K562 (cell line): ENCODE measurements around the gene LRRC15. TPM values are rescaled to one million over a fixed set of nuclear protein-coding genes. Genes with fewer than 3 reads are reported as not detected.

ENCODE experiments used
- CAMTA2 ChIP-seq: fragments of 250-450 bp; sonication (Bioruptor Pico); conservative IDR thresholded peaks from 2 replicates; pipeline ENCODE4 v1.5.1; 2022
- CEBPZ ChIP-seq: fragments of 150-350 bp; IDR thresholded peaks from 2 replicates; pipeline ENCODE4 v1.6.1; 2014; ENCODE audit warnings: low read depth, mild to moderate bottlenecking, low read length, borderline replicate concordance
- DIDO1 ChIP-seq: fragments of 450-650 bp; IDR thresholded peaks from 2 replicates; pipeline ENCODE4 v1.6.1; 2016; ENCODE audit warnings: low read depth, missing biosample characterization, missing genetic modification characterization
- E2F3 ChIP-seq: fragments of 250-450 bp; sonication (Bioruptor Pico); IDR thresholded peaks from 2 replicates; pipeline ENCODE4 v1.4.0; 2020; ENCODE audit warnings: mild to moderate bottlenecking
- NCOA4 ChIP-seq: fragments of 450-650 bp; IDR thresholded peaks from 2 replicates; pipeline ENCODE4 v1.6.1; 2018; ENCODE audit warnings: mild to moderate bottlenecking; ENCODE audit not compliant: partially characterized antibody
- PATZ1 ChIP-seq: fragments of 250-450 bp; sonication (Bioruptor Pico); IDR thresholded peaks from 2 replicates; pipeline ENCODE4 v1.5.0; 2020; ENCODE audit warnings: mild to moderate bottlenecking, borderline replicate concordance
- PHB ChIP-seq: fragments of 250-450 bp; sonication (Bioruptor Pico); IDR thresholded peaks from 2 replicates; pipeline ENCODE4 v1.5.0; 2021
- SIN3A ChIP-seq, 2 experiments: fragments of 150-350 bp in 1 of 2; IDR thresholded peaks; 2 replicates each; pipeline ENCODE4 v1.6.1; 2011 to 2016; ENCODE audit warnings: borderline replicate concordance in 2 of 2, low read depth in 2 of 2, low read length in 2 of 2, mild to moderate bottlenecking in 2 of 2, moderate library complexity in 2 of 2; ENCODE audit not compliant: control insufficient read depth in 1 of 2
- SMAD2 ChIP-seq: fragments of 150-350 bp; IDR thresholded peaks from 2 replicates; pipeline ENCODE4 v1.6.1; 2014; ENCODE audit warnings: low read depth, mild to moderate bottlenecking, low read length
- SMC3 ChIP-seq: conservative IDR thresholded peaks from 2 replicates; pipeline ENCODE4 v1.6.1; 2011; ENCODE audit warnings: low read depth, low read length, improper control_type of control experiment; ENCODE audit not compliant: insufficient read depth
- ZBTB7A ChIP-seq: IDR thresholded peaks from 2 replicates; pipeline ENCODE4 v1.6.1; 2011; ENCODE audit warnings: low read depth, mild to moderate bottlenecking, low read length, moderate library complexity, borderline replicate concordance; ENCODE audit not compliant: control insufficient read depth
- ZC3H11A ChIP-seq: IDR thresholded peaks from 2 replicates; pipeline ENCODE4 v1.6.1; 2012; ENCODE audit warnings: low read depth, low read length, improper control_type of control experiment
- ZNF232 ChIP-seq: sonication (generic); formaldehyde crosslinking; IDR thresholded peaks from 2 replicates; pipeline ENCODE4 v1.8.0; 2022; ENCODE audit warnings: mild to moderate bottlenecking, missing genetic modification reagents
- ZNF655 ChIP-seq: fragments of 250-450 bp; sonication (Bioruptor Pico); IDR thresholded peaks from 2 replicates; pipeline ENCODE4 v1.5.0; 2021
- polyA plus RNA-seq, 8 experiments: library from polyadenylated mRNA; depleted of rRNA in 4 of 8; stranded (reverse) in 5 of 8; unstranded in 3 of 8; fragments of >200 nt; fragmentation: Nextera tagmentation in 2 of 8; fragmentation: Illumina TruSeq in 1 of 8; extraction: Ambion mirVana in 2 of 8; extraction: Trizol in 1 of 8; gene quantifications; 2 replicates each; pipeline versions ENCODE4 v1.2.1 to v1.2.3, GENCODE V29; 2011 to 2014; ENCODE audit warnings: inconsistent platforms in 1 of 8, missing spikeins in 1 of 8
- total RNA-seq, 7 experiments: library from RNA; depleted of rRNA in 6 of 7; stranded (reverse); fragments of >200 nt in 6 of 7; fragmentation: Illumina TruSeq in 2 of 7; extraction: Trizol in 2 of 7; gene quantifications; 2 replicates each; pipeline versions ENCODE4 v1.2.1 to v1.2.3, GENCODE V29; 2011 to 2021; ENCODE audit warnings: low replicate concordance in 1 of 7
- TF ChIP-seq, protein P1 (sequence below): sonication (generic); formaldehyde crosslinking; IDR thresholded peaks from 2 replicates; pipeline ENCODE4 v1.8.1; 2022; ENCODE audit warnings: missing genetic modification reagents
- TF ChIP-seq, protein P2 (sequence below): fragments of 450-650 bp; formaldehyde crosslinking; IDR thresholded peaks from 2 replicates; pipeline ENCODE4 v1.4.0; 2020; ENCODE audit warnings: mild to moderate bottlenecking, mixed read lengths

The LRRC15 gene
- total and polyA plus RNA-seq, 9 of the 15 experiments (the other 6 are each of a cell fraction or from before 2014, with no cell fraction given): not detected

DNA sequence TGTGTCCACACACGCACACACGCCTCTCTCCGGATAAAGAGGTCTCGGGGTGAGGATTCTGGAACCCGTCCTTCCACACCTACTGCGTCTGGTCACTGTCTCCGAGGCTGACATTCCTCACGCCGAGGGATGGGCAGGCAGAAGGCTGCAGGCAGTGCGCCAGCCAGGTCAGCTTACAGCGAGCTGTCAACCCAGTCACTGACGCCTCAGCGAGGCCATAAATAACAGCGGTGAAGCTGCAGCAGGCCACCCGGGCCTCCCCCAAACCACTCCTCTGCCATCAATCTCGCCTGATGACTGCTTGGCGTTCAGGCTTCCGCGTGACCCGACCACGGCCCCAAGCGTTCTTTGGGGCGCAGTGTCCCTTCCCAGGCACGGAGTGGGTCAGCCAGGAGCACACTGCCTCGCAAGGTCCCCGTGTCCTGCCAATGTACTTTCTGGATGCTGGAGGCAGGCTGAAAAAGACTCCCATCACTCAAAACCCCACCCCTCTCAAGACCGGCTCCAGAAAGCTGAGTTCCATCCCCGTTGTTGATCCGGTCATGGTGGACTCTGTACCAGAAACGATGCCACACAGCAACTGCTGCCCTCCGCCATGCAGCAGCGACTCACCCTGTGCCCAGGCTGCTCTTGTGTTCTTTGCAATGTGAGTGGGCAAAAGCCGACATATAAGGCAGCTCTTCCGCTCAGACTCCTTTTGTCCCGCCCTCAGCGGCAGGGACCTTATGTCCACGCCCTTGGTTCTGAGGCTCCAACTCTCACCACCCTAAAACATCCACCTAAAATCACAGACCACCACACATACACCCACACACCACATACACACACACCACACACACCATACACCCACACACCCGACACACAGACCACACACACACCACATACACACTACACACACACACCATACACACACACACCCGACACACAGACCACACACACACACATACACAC, 45.5 kb downstream of the LRRC15 start (continued):
- TF ChIP-seq, protein P1, sequence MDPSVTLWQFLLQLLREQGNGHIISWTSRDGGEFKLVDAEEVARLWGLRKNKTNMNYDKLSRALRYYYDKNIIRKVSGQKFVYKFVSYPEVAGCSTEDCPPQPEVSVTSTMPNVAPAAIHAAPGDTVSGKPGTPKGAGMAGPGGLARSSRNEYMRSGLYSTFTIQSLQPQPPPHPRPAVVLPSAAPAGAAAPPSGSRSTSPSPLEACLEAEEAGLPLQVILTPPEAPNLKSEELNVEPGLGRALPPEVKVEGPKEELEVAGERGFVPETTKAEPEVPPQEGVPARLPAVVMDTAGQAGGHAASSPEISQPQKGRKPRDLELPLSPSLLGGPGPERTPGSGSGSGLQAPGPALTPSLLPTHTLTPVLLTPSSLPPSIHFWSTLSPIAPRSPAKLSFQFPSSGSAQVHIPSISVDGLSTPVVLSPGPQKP: no peak
- TF ChIP-seq ZNF232 (no peak), ZNF655 (CRISPR knock-in tag) (no peak), SIN3A (IDR thresholded peaks at IDR 0.05; ENCODE audit: borderline replicate concordance in 2 of 2, control insufficient read depth in 1 of 2, low read depth in 2 of 2, low read length in 2 of 2) (0 out of 4 replicates have a peak, but pooled peaks of 1 of the 2 experiments have one; percentile 29), SMAD2 (no peak), CEBPZ (no peak), ZBTB7A (peak; percentile 42; the same call in 1 of the 2 replicates), E2F3 (CRISPR knock-in tag) (no peak), DIDO1 (tag) (no peak; the same call in 1 of the 2 replicates), CAMTA2 (CRISPR knock-in tag) (no peak), ZC3H11A (no peak), NCOA4 (no peak), PHB (CRISPR knock-in tag) (no peak), SMC3 (0 out of 2 replicates have a peak, but pooled peaks have one; percentile 4), PATZ1 (CRISPR knock-in tag) (no peak)
- TF ChIP-seq, protein P2, sequence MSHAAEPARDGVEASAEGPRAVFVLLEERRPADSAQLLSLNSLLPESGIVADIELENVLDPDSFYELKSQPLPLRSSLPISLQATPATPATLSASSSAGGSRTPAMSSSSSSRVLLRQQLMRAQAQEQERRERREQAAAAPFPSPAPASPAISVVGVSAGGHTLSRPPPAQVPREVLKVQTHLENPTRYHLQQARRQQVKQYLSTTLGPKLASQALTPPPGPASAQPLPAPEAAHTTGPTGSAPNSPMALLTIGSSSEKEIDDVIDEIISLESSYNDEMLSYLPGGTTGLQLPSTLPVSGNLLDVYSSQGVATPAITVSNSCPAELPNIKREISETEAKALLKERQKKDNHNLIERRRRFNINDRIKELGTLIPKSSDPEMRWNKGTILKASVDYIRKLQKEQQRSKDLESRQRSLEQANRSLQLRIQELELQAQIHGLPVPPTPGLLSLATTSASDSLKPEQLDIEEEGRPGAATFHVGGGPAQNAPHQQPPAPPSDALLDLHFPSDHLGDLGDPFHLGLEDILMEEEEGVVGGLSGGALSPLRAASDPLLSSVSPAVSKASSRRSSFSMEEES (CRISPR knock-in tag): peak; percentile 23; the same call in 1 of the 2 replicates
